Right lobe of liver (tissue), 4 donors: ENCODE results near the gene ARVCF.

Source experiments
- POLR2A ChIP-seq: fragments of 450-650 bp; IDR thresholded peaks from one replicate; pipeline ENCODE4 v1.6.1; 2017; ENCODE audit warnings: antibody characterized with exemption, mild to moderate bottlenecking
- TF ChIP-seq, protein P1 (sequence below), 4 donors: fragments of 200-600 bp in 3 of 4; fragments of 450-650 bp in 1 of 4; IDR thresholded peaks; one replicate each; pipeline versions ENCODE4 v1.5.1 to v1.8.0; 2016 to 2022; ENCODE audit warnings: antibody characterized with exemption in 4 of 4, mild to moderate bottlenecking in 2 of 4
- donor health status: DM: no; HTN: no; CAD: no.
- donor health status: DM: no; HTN: no; CAD: no.
- donor health status: DM: no; HTN: yes; CAD: no.

DNA sequence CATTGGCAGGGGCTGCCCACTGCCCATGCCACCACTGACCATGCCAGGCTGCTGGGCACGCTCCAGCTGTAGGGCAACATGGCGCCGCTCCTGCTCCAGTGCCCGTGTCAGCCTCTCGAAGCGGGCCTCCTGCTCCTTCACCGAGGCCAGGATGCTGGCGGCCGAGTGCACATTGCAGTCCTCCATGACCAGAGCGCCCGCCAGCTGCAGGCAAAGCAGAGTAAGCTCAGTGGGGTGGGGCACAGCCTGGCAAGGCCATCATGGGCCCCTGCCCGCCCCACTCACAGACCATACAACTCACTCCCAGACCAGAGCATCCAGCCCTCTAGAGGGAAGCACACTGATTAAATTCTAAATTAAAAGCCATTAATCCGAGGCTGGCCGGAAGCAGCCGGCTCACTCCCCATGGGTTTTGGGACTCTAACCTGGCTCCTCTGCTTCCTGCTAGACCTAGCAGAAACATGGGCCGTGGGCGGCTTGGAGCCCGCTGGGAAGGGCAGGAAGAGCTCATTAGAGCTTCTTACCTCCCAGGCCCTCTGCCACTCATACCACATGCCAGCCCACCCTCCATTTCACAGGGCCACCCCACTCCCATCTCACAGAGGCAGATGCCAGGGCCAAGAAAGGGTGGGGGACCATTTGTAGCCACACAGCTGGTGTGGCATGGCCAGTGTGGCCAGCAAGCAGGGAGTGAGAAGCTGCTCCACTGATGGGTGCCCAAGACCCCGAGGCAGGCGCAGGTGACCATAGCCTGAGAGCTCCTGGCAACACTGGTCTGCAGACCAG, 25.8 kb downstream of the ARVCF start:
- TF ChIP-seq, protein P1, sequence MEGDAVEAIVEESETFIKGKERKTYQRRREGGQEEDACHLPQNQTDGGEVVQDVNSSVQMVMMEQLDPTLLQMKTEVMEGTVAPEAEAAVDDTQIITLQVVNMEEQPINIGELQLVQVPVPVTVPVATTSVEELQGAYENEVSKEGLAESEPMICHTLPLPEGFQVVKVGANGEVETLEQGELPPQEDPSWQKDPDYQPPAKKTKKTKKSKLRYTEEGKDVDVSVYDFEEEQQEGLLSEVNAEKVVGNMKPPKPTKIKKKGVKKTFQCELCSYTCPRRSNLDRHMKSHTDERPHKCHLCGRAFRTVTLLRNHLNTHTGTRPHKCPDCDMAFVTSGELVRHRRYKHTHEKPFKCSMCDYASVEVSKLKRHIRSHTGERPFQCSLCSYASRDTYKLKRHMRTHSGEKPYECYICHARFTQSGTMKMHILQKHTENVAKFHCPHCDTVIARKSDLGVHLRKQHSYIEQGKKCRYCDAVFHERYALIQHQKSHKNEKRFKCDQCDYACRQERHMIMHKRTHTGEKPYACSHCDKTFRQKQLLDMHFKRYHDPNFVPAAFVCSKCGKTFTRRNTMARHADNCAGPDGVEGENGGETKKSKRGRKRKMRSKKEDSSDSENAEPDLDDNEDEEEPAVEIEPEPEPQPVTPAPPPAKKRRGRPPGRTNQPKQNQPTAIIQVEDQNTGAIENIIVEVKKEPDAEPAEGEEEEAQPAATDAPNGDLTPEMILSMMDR (IDR thresholded peaks at IDR 0.05): no peak
- TF ChIP-seq POLR2A: no peak
